ENCODE data around the gene SUPT6H. TPM values are rescaled to one million over a fixed set of nuclear protein-coding genes. Genes with fewer than 3 reads are reported as not detected.

Gene SUPT6H
- total and polyA plus RNA-seq, 9 of the 15 experiments (the other 6 are each of a cell fraction or from before 2014, with no cell fraction given) = 1.7 to 77.7 (median 49.2) TPM

- TF ChIP-seq TAF1 (IDR thresholded peaks at IDR 0.05; ENCODE audit: control insufficient read depth, extremely low read depth, insufficient read depth, low read length, severe bottlenecking) (peak; percentile 65), ZNF778 (CRISPR knock-in tag; IDR thresholded peaks at IDR 0.05) (no peak), TFAM (CRISPR knock-in tag; conservative IDR thresholded peaks at IDR 0.05) (no peak), JUNB (CRISPR knock-in tag; conservative IDR thresholded peaks at IDR 0.05) (no peak), HMBOX1 (IDR thresholded peaks at IDR 0.05) (no peak), ZFPM2 (CRISPR knock-in tag; IDR thresholded peaks at IDR 0.05) (no peak), DNMT1 (IDR thresholded peaks at IDR 0.05) (no peak), FOXA1 (IDR thresholded peaks at IDR 0.05; ENCODE audit: borderline replicate concordance) (no peak), ZNF280B (CRISPR knock-in tag; IDR thresholded peaks at IDR 0.05) (no peak), HNRNPK (IDR thresholded peaks at IDR 0.05; ENCODE audit: low read depth, low read length, poor library complexity, severe bottlenecking) (peak; percentile 44), RFX5 (IDR thresholded peaks at IDR 0.05; ENCODE audit: low read depth, low read length) (no peak), MEIS2 (IDR thresholded peaks at IDR 0.05; ENCODE audit: partially characterized antibody) (no peak), ZNF561 (CRISPR knock-in tag; conservative IDR thresholded peaks at IDR 0.05) (no peak), MIER1 (IDR thresholded peaks at IDR 0.05; ENCODE audit: low read depth) (no peak), ARHGAP35 (IDR thresholded peaks at IDR 0.05; ENCODE audit: partially characterized antibody) (no peak), TFAP4 (CRISPR knock-in tag; IDR thresholded peaks at IDR 0.05; ENCODE audit: borderline replicate concordance) (peak; percentile 68), HLTF (IDR thresholded peaks at IDR 0.05) (peak; percentile 24; the same call in 1 of the 2 replicates), TEAD4 (IDR thresholded peaks at IDR 0.05; ENCODE audit: low read length) (no peak), TEAD4 (CRISPR knock-in tag; IDR thresholded peaks at IDR 0.05; ENCODE audit: borderline replicate concordance) (no peak; the same call in 1 of the 2 replicates), ILK (tag; IDR thresholded peaks at IDR 0.05; ENCODE audit: borderline replicate concordance, low read depth) (no peak), MEF2D (tag; conservative IDR thresholded peaks at IDR 0.05; ENCODE audit: low read depth) (no peak), ZNF584 (CRISPR knock-in tag; IDR thresholded peaks at IDR 0.05; ENCODE audit: low read depth) (no peak), CBX1 (IDR thresholded peaks at IDR 0.05; ENCODE audit: low read depth) (no peak; the same call in 1 of the 2 replicates), COPS2 (conservative IDR thresholded peaks at IDR 0.05) (no peak)
- TF ChIP-seq, protein P1, sequence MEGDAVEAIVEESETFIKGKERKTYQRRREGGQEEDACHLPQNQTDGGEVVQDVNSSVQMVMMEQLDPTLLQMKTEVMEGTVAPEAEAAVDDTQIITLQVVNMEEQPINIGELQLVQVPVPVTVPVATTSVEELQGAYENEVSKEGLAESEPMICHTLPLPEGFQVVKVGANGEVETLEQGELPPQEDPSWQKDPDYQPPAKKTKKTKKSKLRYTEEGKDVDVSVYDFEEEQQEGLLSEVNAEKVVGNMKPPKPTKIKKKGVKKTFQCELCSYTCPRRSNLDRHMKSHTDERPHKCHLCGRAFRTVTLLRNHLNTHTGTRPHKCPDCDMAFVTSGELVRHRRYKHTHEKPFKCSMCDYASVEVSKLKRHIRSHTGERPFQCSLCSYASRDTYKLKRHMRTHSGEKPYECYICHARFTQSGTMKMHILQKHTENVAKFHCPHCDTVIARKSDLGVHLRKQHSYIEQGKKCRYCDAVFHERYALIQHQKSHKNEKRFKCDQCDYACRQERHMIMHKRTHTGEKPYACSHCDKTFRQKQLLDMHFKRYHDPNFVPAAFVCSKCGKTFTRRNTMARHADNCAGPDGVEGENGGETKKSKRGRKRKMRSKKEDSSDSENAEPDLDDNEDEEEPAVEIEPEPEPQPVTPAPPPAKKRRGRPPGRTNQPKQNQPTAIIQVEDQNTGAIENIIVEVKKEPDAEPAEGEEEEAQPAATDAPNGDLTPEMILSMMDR (IDR thresholded peaks at IDR 0.05 in 2 of 3, conservative IDR thresholded peaks at IDR 0.05 in 1 of 3; ENCODE audit: insufficient read depth in 2 of 3, low read depth in 1 of 3, low read length in 3 of 3) = no peak
Observed at GRCh38 chr17:28725660-28726225, 63.7 kb downstream of the SUPT6H start (continued).

Data from K562 (cell line).